Activated T-cell treated with anti-CD3 and anti-CD28 coated beads, Interleukin-2, amount 50 U/mL, for 1 hour (primary cell): ENCODE results near the gene CEBPA.
A peak's percentile ranks its signal among the peaks of the same experiment; 100 is the strongest.

Source experiments
- DNase-seq: peaks from one replicate; pipeline ENCODE4 v3.0.0-alpha.2; 2020

The CEBPA gene

DNA sequence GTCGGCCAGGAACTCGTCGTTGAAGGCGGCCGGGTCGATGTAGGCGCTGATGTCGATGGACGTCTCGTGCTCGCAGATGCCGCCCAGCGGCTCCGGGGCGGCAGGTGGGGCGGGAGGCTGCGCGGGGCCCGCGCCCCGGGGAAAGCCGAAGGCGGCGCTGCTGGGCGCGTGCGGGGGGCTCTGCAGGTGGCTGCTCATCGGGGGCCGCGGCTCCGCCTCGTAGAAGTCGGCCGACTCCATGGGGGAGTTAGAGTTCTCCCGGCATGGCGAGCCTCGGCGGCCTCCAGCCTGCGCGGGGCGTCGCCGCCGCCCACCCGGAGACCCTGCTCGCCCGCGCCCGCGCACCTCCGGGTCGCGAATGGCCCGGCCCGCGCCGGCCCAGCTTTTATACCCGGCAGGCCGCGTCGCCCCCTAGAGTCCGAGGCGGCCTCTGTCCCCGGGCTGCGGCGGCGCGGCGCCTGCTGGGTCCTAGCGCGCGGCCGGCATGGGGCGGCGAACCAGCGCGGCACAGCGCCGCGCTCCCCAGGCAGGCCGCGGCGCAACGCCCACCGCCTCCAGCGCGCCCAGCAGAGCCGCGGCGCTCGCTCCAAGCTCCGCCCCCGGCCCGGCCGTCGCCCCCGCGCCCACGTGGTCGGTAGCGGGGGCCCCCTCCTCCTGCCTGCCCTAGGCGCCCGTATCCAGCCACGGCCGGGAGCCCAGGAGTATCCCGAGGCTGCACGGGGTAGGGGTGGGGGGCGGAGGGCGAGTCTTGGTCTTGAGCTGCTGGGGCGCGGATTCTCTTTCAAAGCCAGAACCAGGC is at the start of gene CEBPA:
CEBPA (minus strand) TSS at position 360 of the 799 bp plus-strand sequence; CDS start at position 240, 120 bp downstream.
- DNase-seq, result peak; percentile 59

DNA sequence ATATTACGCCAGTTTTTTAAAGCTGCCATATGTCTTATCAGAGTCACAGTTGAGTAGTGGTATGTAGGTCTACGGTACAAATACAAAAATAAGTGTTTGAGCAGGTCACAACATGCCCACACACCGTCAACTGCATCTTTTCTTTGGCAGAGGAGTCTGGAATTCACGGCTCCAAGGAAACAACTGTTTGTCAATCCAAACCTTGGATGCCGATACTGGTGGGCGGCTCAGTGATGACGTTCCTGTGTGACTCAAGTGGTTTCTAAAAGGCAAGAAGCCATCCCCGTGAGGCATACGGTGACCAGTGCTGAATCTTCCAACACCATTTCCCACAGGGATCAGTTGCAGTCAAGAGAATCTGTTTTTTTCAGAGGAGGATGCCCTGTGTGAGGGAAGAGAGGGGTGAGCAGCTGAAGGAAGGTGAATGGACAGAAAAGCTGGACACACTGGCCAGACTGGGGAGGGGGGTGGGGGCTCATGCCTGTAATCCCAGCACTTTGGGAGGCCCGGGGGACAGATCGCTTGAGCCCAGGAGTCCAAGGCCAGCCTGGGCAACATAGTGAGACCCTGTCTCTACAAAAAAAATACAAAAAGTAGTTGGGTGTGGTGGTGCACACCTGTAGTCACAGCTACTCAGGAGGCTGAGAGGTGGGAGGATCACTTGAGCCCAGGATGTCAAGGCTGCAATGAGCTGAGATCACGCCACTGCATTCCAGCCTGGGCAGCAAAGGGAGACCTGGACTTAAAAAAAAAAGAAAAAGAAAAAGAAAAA is 48.4 kb upstream of the CEBPA start:
- no peak for DNase-seq

DNA sequence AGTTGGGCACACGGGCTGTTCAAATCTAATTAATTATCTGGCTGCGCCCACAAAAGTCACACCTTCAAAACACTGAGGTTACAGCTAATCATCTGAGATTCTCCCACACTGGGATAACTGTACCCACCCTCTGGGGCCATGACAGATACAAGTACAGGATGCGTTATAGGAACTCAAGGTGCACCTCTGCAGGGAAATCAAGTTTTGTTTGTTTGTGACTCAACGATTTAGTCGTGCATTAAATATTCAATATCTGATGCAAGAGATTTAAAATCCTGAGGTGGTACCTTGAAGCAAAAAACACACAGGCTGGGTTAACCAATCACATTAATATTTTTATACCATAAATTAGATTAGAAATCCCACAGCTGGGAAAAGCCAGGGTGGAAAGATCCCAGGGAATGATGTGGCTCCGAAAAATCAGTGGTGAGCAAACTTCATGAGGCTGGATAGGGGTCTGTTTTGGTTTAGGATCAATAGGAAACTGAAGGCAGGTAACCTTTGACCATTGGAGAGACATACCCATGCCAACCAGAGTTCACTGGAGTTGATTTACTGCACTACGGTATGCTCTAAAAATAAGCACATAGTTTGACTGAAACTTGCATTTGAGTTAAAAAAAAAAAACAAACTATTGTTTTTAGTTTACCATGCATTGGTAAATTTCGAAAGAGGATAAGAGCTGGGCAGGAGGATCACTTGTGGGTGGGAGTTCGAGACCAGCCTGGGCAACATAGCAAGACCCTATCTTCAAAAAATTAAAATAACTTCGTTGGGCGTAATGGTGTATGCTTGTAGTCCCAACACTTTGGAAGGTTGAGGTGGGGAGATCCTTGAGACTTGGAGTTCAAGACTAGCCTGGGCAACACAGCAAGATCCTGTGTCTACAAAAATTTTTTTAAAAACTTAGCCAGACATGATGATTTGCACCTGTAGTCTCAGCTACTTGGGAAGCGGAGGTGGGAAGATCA is 47.3 kb upstream of the CEBPA start:
- no peak for DNase-seq

DNA sequence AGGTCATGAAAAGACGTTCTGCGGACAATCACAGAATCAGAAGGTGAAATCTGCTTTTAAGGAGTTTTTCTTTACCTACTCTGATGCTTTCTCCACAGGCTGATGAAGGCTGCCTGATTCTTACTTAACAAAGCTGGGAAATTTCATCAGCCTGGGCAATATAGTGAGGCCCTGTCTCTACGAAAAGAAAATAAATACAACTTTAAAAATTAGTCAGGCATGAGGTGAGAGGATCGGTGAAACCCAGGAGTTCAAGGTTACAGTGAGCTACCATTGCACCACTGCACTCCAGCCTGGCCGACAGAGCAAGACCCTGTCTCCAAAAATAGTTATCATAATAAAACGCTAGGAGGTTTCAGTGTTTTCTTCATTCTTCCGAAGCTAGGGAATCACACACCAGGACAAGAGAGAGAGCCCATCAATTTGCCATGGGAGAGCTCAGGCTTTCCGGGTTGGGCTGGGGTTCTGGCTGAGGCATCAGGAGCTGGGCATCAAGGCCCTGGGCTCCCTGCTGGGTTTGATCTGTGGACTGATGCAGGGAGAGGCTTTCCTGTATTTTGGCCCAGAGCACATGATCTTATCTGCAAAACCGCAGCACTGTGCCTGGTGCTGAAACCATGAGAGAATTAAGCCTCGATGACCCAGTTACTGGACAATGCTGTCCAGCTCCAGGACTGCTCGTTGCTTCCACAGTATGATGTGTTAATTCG is 46.1 kb upstream of the CEBPA start:
- DNase-seq, result no peak

DNA sequence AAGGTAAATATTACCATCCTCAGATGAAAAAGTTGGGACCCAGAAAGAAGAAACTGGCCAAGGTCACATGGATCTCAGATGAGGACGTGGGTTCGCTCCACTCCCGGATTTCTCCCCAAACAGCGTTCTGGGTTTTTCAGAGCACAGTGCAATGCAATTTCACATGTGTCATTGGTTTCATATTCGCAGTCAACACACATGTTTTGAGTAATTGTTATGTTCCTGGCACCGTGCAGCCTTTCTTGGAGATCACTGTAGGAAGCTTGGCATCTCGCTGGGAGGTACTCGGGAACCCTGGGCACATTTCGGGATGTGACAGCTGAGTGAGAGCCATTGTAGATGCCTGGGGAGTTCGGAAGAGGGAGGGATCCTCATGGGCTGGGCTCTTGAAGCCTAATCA is 45.0 kb upstream of the CEBPA start:
- DNase-seq, result no peak

DNA sequence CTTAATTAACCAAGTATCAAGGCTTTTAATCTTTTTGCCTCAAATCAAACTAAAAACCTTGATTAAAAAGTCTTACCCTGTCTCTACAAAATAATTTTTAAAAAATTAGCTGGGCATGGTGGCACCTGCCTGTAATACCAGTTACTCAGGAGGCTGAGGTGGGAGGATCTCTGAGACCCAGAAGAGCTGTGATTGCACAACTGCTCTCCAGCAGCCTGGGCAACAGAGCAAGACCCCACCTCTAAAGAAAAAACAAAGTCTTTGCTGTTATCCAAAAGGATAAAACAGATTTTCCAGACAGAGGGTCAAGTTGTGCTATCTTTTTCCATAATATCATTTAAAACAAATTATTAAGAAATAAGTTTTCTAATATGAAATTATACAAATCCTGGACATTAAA is 44.3 kb upstream of the CEBPA start:
- no peak for DNase-seq

DNA sequence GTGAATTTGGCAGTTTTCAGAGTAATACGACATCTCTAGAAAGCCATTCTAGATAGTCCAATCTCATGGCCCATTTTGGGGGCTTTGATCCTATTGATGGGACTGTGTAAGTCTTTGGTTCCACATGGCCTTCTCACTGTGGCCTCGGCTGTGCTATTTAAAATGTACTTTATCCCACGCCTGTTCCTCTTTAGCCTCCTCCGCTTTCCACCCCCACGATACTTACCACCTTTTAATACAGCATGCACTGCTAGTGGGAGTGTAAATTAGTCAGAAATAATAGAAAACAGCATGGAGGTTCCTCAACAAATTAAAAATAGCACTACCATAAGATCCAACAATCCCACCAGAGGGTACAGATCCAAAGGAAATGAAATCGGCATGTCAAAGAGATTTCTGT is 42.8 kb upstream of the CEBPA start:
- DNase-seq, result no peak

DNA sequence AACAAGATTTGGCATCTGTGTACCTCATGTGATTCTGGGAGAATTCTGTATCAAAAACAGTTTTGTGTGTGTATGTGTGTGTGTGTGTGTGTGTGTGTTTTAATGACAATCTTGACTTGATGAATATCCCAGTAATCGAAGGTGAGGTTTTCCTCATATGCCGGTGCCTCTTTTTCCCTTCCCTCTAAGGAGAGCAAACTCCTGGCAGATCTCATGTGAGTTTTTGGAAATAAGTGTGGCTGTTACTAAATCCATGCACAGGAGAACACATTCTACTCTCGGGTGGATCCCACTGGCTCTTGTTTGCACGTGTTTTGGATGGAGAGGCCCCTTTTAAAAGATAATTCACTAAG is 42.2 kb upstream of the CEBPA start:
- no peak for DNase-seq

DNA sequence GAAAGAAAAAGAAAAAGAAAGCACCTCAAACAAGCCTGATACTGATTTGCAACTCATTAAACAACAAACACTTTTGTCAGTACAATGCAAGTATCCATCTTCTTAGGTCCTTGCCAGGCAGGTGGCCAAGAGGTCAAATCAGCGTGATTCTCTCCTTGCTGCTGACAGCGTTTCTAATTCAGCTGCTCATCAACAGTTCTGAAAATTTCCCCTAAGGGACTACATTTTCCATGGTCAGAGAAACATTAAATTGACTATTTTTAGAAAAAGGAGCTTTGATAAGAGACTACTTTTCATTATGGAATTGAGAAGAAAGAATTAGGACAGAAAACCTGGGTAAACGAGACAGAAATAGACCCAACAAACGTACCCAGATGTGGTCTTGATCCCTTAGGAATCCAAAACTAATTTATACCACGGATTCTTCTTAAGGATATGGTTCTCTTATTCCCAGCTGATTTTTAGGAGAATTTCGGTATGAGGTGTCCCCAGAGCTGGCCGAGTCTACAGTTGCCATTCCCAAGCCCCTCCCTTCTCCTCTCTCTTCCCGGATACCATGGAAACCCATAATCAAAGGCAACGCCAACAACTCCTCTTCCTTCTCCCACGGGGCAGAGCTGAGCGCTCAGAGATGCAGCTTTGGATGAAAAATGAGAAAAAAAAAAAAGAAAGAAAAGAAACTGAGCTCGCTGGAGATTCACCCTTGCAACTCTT is 41.7 kb upstream of the CEBPA start:
- DNase-seq, result no peak

DNA sequence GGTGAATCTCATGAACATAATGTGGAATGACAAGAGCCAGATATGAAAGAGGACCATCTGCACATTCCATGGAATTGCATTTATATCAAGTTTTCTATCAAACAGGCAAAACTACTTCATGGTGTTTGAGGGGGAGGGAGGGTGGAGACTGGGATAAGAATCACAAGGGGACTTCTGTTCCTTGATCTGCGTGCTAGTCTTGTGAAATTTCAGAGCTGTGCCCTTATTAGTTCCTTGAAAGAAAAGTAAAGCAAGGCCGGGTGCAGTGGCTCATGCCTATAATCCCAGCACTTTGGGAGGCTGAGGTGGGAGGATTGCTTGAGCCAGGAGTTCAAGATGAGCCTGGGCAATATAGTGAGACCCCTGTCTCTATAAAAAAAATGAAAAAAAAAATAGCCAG is 41.0 kb upstream of the CEBPA start:
- DNase-seq, result no peak

DNA sequence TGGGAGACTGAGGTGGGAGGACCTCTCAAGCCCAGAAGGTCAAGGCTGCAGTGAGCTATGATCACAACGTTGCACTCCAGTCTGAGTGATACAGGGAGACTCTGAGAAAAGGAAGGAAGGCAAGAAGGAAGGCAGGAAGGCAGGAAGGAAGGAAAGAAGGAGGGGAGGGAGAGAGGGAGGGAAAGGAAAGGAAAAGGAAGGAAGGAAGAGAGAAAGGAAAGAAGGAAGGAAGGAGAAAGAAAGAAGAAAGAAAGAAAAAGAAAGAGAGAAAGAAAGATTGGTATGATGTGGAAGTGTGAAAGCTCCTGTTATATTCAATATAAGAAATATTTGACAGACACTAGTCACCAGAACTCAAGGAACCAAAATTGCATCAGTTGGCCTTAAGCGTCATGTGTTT is 38.7 kb upstream of the CEBPA start:
- DNase-seq, result no peak

DNA sequence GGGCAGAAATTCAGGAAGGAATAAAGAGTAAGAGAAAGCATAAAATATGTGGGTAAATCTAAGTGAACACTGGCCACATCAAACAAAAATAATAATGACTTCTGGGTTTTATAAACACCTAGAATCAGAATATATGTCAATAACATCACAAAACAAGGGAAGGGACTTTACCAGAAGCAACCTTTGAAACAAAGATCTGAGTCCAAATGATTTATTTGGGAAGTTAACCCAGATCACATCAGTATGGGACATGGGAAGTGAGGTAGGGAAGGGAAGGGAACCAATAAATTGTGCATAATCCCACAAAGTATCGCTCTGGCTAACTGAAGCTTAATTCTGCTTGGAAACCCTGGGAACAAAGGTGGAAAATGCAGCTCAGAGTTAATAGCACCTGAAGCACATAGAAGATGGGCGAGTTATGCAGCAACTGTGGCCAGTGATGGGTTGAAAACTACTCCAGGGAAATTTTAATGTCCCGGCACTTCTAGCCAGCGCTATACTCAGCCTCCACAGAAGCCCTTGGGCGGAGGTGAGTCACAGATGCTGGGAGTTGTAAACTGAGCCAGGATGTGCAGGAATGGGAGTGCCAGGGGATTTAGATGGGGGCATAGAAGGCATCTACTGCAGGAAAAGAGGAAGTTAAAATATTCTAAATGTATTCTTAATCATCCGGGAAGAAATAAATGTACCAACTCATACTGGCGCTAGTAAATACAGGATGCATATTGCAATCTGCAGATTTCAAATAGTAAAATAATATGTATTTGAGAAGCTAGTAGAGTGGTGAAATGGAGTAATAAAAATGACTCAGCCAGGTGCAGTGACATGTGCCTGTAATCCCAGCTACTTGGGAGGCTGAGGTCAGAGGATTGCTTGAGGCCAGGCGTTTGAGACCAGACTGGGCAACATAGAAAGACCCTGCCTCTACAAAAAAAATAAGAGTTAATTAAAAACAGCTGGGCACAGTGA is 37.0 kb upstream of the CEBPA start:
- no peak for DNase-seq

DNA sequence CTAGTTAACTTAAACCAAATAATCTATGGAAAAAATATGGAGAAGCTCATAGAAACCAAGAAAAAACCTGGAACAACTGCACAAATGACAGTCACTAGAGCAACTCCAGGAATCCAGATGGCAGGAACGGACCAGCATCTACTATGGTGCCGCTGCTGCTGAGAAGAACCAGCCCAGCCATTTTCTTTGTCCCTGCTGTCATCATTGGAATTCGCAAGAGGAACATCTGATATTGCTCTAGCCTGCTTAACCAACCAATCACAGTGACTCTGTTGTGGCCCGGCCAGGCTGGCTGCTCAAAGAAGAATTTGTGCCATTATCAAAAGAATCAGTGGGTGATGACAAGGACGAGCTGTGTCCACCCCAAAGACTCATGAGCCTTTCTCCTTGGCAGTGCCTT is 33.1 kb upstream of the CEBPA start:
- no peak for DNase-seq

DNA sequence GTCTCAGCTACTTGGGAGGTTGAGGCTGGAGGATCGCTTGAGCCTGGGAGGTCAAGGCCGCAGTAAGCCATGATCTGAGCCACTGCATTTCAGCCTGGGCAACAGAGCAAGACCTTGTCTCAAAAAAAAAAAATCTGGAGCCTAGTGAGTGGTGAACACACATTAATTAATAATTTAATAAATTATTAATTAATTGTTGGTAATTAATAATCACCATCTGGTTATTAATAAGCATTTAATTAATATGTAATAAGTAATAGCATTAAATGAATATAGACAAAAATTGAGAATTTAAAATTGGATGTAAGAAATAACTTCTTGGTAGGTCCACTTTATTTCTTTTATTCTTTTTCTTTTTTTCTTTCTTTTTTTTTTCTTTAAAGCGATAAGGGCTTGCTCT is 31.9 kb upstream of the CEBPA start:
- DNase-seq, result no peak

DNA sequence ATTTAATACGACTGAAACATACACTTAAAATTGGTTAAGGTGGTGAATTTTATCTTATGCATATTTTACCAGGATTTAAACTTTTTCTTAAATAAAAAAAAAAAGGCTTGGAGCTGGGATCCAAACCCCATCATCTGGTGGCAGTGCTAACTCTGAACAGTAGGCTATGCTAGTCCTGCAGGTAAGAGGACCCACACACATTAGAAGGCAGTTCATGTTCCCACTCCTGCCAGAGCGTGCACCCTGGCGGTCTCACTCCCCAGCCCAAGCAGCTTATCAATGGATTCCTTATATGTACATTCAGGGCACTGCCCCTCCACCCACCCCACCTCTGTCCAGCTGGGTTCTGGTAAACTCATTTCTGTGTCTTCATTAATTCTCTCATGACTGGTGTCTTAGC is 31.3 kb upstream of the CEBPA start:
- no peak for DNase-seq

DNA sequence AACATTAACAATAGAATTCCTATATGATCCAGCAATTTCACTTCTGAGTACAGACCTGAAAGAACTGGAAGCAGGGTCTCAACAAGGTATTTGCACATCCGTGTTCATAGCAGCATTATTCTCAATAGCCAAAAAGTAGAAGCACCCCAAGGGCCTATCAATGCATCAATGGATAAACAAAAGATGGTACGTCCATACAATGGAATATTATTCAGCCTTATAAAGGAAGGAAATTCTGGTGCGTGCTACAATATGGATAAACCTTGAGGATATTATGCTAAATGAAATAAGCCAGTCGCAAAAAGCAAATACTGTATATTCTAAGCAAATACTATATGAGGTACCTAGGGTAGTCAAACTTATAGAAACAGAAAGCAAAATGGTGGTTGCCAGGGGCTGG is 30.8 kb upstream of the CEBPA start:
- DNase-seq, result no peak

DNA sequence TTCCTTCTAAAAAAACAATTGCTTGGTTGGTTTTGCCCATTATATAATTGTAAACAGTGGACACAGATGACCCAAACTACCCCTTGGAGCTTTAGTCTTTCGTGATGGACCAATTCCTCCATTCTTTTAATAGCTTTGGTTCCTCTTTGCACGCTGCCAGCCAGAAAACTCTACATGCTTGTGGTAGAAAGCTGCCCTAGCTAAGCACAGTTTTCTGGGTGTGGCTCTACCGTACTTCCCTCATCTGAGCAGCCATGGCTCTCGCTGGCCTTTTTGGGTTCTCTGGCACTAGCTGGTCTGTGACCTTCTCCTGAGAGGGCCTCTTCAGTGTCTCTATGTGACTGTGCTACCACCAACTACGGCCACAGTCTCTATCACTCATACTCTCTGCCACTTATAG is 29.9 kb upstream of the CEBPA start:
- no peak for DNase-seq

DNA sequence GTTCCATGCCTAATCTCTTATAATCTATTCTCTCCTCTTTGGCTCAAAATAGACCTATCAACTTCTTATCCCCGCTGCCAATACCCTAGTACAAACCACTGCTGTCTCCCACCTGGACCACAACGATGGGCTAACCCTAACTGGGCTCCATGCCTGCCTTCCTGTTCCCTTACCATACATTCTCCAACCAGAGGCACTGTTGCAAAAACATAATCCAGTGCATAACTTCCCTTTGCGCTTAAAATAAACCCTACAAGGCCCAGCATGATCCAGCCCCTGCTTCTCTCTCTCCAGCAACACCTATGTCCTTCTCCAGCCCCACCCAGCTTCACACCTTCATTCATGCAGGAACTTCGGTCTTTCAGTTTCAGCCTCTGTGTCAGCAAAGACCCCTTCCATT is 27.4 kb upstream of the CEBPA start:
- DNase-seq, result no peak

DNA sequence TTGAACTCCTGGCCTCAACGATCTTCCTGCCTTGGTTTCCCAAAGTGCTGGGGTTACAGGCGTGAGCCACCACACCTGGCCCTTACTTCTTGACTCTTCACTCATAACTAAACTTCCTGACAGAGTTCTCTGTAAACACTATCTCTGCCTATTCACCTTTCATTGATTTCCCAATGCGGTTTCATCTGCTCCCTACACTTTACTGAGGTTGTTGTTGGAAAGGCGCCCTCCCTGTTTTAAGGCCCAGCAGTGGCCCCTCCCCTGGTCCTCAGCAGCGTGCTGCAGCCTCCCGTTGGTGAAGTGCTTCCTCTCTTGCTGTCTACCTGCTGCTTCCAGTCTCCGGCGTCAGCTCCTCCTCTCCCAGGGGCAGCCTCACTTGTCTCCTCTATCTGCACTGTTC is 26.7 kb upstream of the CEBPA start:
- no peak for DNase-seq

DNA sequence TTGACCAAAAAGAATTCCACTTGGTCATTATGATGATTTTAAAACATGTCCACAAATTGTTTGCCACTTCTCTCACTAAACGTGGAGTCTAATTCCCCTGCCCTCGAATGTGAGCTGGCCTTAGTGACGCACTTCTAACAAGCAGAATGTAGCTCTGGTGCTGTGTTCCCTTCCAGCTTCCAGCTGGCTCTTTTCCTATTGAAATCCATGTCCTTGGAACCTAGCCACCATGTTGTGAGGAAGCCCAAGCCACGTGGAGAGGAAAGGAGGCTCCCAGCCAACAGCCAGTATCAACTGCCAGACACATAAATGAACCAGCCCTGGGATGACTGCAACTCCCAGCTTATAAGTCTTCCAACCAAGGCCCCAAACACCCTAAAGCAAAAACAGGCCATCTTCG is 23.6 kb upstream of the CEBPA start:
- DNase-seq, result no peak

DNA sequence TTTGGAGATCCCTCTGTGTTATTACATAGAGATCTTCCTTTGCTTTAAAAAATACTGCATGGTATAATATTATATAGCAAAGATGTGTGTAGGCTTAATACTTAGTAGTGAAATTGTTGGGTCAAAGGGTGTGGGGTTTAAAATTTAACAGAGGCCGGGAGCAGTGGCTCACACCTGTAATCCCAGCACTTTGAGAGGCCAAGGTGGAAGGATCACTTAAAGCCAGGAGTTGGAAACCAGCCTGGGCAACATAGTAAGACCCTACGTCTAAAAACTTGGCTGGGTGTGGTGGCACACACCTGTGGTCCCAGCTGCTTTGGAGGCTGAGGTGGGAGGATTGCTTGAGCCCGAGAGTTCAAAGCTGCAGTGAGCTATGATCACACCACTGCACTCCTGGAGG is 22.3 kb upstream of the CEBPA start:
- no peak for DNase-seq
